Astrocyte of the cerebellum (primary cell): ENCODE results near the gene PSIP1.

Experiments used
- DNase-seq: peaks from one replicate; pipeline ENCODE4 v3.0.0-alpha.2; 2011; ENCODE audit warnings: low read depth
- H3K4me3 ChIP-seq: 2 replicates; pipeline ENCODE4 v1.5.1; 2011; ENCODE audit warnings: mild to moderate bottlenecking, low read depth, low read length, moderate library complexity
- CTCF ChIP-seq: IDR thresholded peaks from 2 replicates; pipeline ENCODE4 v1.5.1; 2012; ENCODE audit warnings: low read length, low read depth, moderate library complexity, mild to moderate bottlenecking; ENCODE audit errors: missing control alignments
- in situ Hi-C: cut with HindIII; loops from 2 replicates; pipeline ENCODE4 v1.10.0; 2017; ENCODE audit warnings: low sequenced_read_pairs

The PSIP1 gene

GRCh38 chr9:15510789-15511575, at the start of gene PSIP1:
Gene PSIP1 (minus strand): TSS chr9:15510970. CDS start chr9:15510188, 782 bp downstream.
- in situ Hi-C loops: no loop called here
- TF ChIP-seq CTCF: no peak
- peak within 1 kb of the TSS; percentile 92 for H3K4me3 ChIP-seq
- peak; percentile 56 for DNase-seq

GRCh38 chr9:15553528-15553898, 42.7 kb upstream of the PSIP1 start:
- H3K4me3 ChIP-seq: peak overlapping the region; percentile 92
- TF ChIP-seq CTCF: no peak
- in situ Hi-C loops: no loop called here
- no peak for DNase-seq

- in situ Hi-C loops: no loop called here
- peak within 1 kb of the TSS; percentile 92 for H3K4me3 ChIP-seq
- TF ChIP-seq CTCF: no peak
- DNase-seq: peak; percentile 92
These were observed 42.1 kb upstream of the PSIP1 start, which contains the start of gene CCDC171 for GRCh38 chr9:15552636-15553527. Gene CCDC171 (plus strand): TSS chr9:15553043. CDS start chr9:15564089, 11,046 bp downstream.

GRCh38 chr9:15549611-15550010, 38.8 kb upstream of the PSIP1 start:
- H3K4me3 ChIP-seq: no peak overlapping the region
- DNase-seq: no peak
- no peak for TF ChIP-seq CTCF
- in situ Hi-C loops: no loop called here

GRCh38 chr9:15543047-15543813, 32.5 kb upstream of the PSIP1 start:
- no peak overlapping the region for H3K4me3 ChIP-seq
- in situ Hi-C loops: no loop called here
- DNase-seq: no peak
- TF ChIP-seq CTCF: no peak

- DNase-seq: no peak
- no peak overlapping the region for H3K4me3 ChIP-seq
- in situ Hi-C loops: no loop called here
- TF ChIP-seq CTCF: no peak
These were observed 31.9 kb upstream of the PSIP1 start for GRCh38 chr9:15542624-15543023.
